IMR-90 (cell line): ENCODE results near the gene CD300LB.

Experiments
- MXI1 ChIP-seq: IDR thresholded peaks from 2 replicates; pipeline ENCODE4 v1.6.1; 2012; ENCODE audit warnings: low read depth, mild to moderate bottlenecking, low read length, moderate library complexity, borderline replicate concordance
- TF ChIP-seq, protein P1 (sequence below): conservative IDR thresholded peaks from 2 replicates; pipeline ENCODE4 v1.5.1; 2012; ENCODE audit warnings: mild to moderate bottlenecking, low read depth, low read length, improper control_type of control experiment

DNA sequence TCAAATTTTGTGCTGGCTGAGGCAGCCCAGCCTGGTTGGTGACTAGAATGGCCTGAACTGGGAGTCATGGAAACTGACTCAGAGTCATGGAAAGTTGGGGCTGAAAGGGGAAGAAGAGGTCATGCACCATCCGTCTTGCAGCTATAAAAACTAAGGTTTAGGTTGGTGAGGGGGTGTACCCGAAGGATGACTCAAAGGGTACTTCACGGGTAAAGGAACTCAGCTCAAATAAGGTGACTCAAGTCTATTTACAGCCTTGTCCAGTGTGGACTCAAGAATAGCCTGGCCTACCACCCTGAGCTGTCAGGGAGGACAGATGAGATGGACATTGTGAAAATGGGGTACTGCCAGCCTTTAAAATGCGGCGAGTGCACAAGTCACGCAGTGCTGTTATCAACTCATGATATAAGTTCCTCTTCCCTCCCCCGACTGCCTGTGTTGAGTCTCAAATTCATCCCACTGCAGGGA lies 18.6 kb downstream of the CD300LB start:
- TF ChIP-seq, protein P1, sequence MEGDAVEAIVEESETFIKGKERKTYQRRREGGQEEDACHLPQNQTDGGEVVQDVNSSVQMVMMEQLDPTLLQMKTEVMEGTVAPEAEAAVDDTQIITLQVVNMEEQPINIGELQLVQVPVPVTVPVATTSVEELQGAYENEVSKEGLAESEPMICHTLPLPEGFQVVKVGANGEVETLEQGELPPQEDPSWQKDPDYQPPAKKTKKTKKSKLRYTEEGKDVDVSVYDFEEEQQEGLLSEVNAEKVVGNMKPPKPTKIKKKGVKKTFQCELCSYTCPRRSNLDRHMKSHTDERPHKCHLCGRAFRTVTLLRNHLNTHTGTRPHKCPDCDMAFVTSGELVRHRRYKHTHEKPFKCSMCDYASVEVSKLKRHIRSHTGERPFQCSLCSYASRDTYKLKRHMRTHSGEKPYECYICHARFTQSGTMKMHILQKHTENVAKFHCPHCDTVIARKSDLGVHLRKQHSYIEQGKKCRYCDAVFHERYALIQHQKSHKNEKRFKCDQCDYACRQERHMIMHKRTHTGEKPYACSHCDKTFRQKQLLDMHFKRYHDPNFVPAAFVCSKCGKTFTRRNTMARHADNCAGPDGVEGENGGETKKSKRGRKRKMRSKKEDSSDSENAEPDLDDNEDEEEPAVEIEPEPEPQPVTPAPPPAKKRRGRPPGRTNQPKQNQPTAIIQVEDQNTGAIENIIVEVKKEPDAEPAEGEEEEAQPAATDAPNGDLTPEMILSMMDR, result no peak
- TF ChIP-seq MXI1, result no peak
